CD4-positive, alpha-beta T cell treated with Interleukin-21 for 1 hour (primary cell): ENCODE results near the gene DCAF12.
A peak's percentile ranks its signal among the peaks of the same experiment; 100 is the strongest.
"Not testable (repeated sequence)": the region's sequence is repeated elsewhere in the genome, so short reads cannot be mapped to it uniquely, and the experiment has no call there.

Source experiments
- DNase-seq: peaks from one replicate; pipeline ENCODE4 v3.0.0-alpha.2; 2020

The DCAF12 gene

GRCh38 chr9:34126207-34127034 lies at the start of gene DCAF12:
DCAF12 (minus strand) TSS chr9:34126698; CDS start chr9:34126431, 267 bp downstream.
- DNase-seq = peak; percentile 92

- no peak for DNase-seq
Measured at GRCh38 chr9:34176089-34176488, 49.6 kb upstream of the DCAF12 start.

DNA sequence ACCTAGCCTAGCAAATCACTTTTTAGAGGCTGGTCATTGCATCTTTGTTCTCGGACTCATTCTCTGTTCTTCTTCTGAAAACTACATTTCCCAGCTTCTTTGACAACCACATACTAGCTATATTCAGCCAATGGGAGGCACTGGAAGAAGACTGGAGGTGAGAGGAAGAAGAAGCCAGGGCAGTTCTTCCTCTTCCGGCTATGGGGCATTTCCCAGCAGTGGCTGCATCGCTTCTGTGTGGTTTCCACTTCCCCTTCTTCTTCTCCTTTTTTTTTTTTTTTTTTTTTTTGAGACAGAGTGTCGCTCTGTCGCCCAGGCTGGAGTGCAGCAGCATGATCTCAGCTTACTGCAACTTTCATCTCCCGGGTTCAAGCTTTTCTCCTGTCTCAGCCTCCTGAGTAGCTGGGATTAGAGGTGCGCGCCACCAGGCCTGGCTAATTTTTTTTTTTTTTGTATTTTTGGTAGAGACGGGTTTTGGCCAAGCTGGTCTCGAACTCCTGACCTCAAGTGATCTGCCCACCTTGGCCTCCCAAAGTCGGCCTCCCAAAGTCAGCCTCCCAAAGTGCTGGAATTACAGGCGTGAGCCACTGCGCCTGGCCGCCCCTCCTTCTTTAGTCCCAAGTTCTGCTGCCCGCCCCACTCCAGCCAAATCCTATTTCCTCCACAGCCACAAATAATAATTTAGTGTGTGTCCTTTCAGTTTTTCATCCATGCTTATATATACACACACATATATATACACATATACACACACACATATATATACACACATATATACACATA lies 45.4 kb upstream of the DCAF12 start:
- DNase-seq = peak; percentile 82

DNA sequence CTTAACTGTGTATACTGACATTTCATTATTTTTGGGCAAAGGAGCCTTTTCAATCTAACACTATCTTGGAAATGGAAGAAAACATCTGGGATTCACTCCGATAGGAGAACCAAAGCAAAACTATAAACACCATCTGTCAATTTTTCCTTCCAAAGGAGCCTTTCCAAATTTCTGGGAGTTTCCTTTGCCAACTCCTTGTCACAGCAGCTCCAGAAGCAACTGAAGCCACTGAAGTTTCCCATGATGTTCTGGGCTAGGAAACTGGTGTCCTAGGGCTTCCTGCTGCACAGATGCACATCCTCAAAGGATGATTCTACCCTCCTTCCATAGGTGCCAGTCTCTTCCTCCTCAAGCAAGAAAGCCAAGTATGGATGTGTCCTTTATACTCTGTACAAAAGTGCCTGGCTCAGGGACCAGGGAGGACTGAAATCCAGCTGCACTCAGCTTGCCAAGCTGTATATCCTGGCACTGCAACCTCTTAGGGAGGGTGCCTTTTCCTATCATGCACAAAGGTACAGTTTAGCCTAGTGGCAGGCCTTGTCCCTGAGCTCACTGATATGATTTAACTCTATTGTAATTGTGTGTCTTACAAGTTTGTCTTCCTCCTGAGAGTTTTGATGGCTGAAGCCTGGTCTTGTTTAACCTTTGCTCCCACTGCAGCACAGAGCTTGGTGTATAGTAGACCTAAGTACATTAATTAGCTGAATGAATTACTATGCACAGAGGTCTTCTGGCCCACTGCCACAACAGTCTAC lies 43.9 kb upstream of the DCAF12 start:
- DNase-seq = no peak

GRCh38 chr9:34169125-34169524 lies 42.6 kb upstream of the DCAF12 start:
- no peak for DNase-seq

GRCh38 chr9:34163434-34163833 lies 36.9 kb upstream of the DCAF12 start:
- no peak for DNase-seq

GRCh38 chr9:34158362-34158869 lies 31.9 kb upstream of the DCAF12 start:
- no peak for DNase-seq

DNA sequence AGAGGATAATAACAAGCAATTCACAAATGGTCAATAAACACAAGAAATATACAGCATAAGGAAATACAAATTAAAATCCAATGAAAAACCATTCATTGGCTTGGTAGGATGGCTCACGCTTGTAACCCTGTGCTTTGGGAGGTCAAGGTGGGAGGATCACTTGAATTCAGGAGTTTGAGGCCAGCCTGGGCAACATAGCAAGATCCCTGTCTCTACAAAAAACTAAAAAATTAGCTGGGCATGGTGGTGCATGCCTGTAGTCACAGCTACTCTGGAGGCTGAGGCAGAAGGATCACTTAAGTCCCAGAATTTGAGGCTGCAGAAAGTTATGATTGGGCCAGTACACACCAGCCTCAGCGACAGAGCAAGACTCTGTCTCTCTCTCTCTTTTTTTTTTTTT lies 31.4 kb upstream of the DCAF12 start:
- no peak for DNase-seq

- no peak for DNase-seq
Measured at GRCh38 chr9:34157318-34157717, 30.8 kb upstream of the DCAF12 start.

DNA sequence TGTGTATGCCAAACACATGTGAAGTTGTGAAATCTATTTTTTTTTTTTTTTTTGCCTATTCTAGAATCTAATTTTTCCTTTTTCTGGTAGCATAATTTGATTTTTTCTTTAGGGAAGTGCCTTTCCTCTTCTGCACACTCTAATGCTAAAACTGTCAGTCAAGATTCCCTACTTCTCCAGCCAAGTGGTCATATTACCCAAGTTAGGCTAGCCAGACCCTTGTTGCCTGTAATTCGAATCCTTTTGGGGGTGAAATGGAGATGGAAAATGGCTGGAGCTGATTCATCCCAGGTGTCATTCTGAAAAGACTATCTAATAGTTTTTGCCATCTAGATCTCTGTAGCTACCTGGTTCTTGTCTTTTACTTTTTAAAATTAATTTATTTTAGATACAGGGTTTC lies 27.6 kb upstream of the DCAF12 start:
- DNase-seq = no peak

DNA sequence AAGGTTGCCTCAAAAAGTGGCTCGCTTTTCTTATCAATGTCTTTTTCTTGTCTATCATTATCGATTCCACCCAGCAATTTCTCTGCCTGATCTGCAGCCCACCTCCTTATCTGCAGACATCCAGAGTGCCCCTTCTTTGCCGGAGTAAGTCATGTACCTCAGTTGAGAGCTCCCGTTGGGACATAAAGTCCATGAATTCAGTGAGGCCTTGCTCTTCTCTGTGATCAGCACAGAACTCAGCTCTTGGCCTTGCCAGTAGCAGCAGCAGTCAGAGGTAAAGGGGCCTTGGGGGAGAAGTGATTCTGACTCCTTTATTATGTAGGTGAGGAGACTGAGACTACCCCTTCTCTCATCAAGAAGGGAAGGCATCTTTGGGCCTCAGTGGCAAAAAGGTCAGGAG lies 24.9 kb upstream of the DCAF12 start:
- DNase-seq = no peak

GRCh38 chr9:34145165-34145564 lies 18.7 kb upstream of the DCAF12 start:
- DNase-seq = no peak

DNA sequence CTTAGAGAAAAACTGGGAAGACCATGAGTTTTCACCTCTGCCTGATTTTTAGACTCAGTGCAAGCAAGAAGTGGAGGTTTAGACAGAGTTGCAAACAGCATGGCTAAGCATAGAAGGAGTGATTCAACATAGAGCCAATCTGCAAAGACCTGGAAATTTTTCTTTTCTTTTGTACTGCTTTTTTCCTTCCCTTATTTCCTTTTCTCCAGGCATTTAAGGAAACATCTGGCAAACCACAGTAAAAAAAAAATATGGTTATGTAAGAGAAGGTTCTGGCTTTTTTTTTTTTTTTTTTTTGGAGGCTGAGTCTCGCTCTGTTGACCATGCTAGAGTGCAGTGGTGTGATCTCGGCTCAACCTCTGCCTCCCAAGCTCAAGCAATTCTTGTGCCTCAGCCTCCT lies 16.6 kb upstream of the DCAF12 start:
- DNase-seq = no peak

DNA sequence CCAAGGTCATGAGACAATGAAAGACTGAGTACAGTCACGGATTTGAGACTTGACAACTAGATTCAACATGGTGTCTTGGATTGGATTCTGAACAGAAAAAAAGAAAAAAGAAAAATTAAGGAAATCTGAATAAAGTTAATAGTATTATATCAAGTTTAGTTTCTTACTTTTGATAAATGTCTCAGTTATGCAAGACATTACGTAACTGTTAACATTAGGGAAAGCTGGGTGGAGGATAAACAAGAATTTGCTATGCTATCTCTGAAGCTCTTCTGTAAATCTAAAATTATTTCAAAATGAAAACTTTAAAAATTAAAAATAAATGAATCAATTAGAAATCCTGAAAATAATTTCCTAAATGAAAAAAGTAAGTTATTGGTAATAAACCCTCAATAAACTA lies 14.4 kb upstream of the DCAF12 start:
- DNase-seq = no peak

DNA sequence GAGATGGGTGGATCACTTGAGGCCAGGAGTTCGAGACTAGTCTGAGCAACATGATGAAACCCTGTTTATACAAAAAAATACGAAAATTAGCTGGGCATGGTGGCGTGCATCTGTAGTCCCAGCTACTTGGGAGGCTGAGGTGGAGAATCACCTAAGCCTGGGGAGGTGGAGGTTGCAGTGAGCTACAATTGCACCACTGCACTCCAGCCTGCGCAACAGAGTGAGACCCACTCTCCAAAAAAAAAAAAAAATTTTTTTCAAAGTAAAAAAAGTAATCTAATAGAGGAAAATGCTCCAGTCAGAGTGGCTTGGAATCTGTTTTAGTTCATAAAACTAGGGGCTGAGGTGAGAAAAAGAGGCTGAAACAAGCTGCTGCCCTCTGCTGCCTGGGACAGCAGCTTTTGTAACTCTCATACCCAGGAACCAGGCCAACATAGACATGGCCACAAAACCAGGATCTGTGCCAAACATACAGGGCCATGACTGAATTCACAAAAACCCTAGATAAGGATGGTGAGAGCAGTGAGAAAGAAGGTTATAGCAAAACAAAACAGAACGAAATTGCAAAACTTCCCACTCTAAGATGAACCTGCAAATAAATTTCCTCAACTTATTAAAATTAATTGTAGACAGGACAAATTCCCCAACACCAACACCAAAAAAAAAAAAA lies 13.1 kb upstream of the DCAF12 start:
- no peak for DNase-seq

GRCh38 chr9:34138644-34139043 lies 12.1 kb upstream of the DCAF12 start:
- not testable (repeated sequence) for DNase-seq

- no peak for DNase-seq
Measured at GRCh38 chr9:34134521-34134920, 8.0 kb upstream of the DCAF12 start.

- no peak for DNase-seq
Measured at GRCh38 chr9:34133436-34133949, 7.0 kb upstream of the DCAF12 start.

DNA sequence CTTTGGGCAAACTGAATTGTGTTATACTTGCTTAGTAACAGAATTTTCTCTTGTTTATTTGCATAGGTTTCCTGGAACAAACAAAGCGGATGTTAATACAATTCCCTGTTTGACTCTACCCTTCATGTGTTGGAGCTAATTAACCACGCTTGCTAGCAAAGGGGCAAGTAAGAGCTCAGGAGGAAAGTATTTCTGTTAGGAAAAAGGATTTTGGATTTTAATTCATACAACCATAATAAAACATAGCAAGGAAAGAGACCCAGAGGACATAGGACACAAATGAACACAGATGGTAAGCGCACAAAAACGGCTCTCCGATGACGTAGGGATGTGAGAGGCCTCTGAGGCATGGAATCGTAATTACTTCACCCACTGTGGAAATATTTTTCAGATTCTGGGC lies 5.1 kb upstream of the DCAF12 start:
- no peak for DNase-seq

DNA sequence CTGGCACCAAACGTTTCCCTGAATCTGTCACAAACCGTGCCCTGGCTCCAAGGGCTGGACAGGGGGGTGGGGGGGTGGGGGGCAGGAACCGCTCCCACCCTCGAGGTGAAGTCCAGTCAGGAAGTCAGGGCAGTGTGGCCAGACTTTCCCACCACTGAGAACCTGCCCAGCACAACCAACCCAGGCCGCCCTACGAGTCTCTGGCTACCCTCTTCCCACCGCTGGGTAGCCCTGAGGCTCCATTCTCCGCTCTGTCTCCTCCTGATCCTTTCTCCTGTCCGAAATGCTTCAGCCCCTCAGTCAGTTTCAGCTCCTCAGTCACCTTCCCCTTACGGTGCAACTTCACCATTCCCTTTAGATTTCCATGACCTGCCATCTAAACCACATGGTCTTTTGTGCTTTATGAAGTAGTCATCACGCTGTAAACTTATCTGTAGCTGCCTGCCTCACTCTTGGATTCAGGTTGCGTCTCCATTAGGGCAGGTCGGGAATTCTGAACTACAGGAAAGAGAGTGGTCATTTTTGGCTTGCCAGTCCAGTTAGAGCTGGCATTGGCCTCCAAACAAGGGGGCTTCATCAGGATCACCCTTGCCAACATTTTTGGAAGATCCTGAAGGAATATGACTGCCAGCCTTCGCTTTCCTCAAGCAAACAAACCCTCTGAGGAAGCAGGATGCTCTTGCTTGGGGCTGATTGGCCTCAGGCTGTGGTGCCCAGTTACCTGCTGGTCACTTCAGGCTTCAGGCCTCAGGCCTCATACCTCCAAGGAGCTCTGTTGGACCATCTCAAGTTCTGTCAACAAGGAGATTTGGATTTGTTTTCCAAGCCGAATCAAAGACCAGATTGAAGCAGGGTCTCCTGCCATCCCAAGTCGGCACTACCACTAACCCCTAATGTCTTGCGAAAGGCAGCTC lies 794 bp upstream of the DCAF12 start:
- DNase-seq = no peak

GRCh38 chr9:34125681-34126206 lies 754 bp downstream of the DCAF12 start:
- no peak for DNase-seq
